Nephron progenitor cell (in vitro differentiated cells): Measurements from ENCODE around the gene ATP13A2.
A peak's percentile ranks its signal among the peaks of the same experiment; 100 is the strongest.

Experiments used
- DNase-seq: peaks from one replicate; pipeline ENCODE4 v3.0.0; 2021
- H3K27ac Mint-ChIP-seq: 2 replicates; pipeline ENCODE4 v1.8.0; 2021; ENCODE audit warnings: mild to moderate bottlenecking, moderate library complexity, mixed read lengths
- H3K27me3 Mint-ChIP-seq: 2 replicates; pipeline ENCODE4 v1.8.0; 2021; ENCODE audit warnings: mild to moderate bottlenecking, low read depth, mixed read lengths; ENCODE audit not compliant: poor library complexity
- H3K36me3 Mint-ChIP-seq: 2 replicates; pipeline ENCODE4 v1.8.0; 2021; ENCODE audit warnings: low read depth, mixed read lengths
- H3K4me1 Mint-ChIP-seq: 2 replicates; pipeline ENCODE4 v1.8.0; 2021; ENCODE audit warnings: mixed read lengths
- H3K4me3 Mint-ChIP-seq: 2 replicates; pipeline ENCODE4 v1.8.0; 2021; ENCODE audit warnings: mild to moderate bottlenecking, moderate library complexity, mixed read lengths
- H3K9me3 Mint-ChIP-seq: 2 replicates; pipeline ENCODE4 v1.8.0; 2021; ENCODE audit warnings: mild to moderate bottlenecking, moderate library complexity, mixed read lengths
- TF ChIP-seq, protein P1 (sequence below): fragments of 200-600 bp; sonication (generic); IDR thresholded peaks from 2 replicates; pipeline ENCODE4 v1.5.0; 2021; ENCODE audit warnings: antibody characterized with exemption

ATP13A2 gene

GRCh38 chr1:16972189-16972895 is 39.4 kb downstream of the ATP13A2 start:
- H3K27me3 Mint-ChIP-seq = no peaks in the 10 kb centered on the region
- peak; percentile 36 for DNase-seq
- peaks cover 4% of the 10 kb centered on the region for H3K36me3 Mint-ChIP-seq
- H3K27ac Mint-ChIP-seq = peak overlapping the region; percentile 98
- H3K9me3 Mint-ChIP-seq = no peaks in the 10 kb centered on the region
- H3K4me1 Mint-ChIP-seq = peaks cover 44% of the 10 kb centered on the region
- H3K4me3 Mint-ChIP-seq = no peak overlapping the region
- TF ChIP-seq, protein P1, sequence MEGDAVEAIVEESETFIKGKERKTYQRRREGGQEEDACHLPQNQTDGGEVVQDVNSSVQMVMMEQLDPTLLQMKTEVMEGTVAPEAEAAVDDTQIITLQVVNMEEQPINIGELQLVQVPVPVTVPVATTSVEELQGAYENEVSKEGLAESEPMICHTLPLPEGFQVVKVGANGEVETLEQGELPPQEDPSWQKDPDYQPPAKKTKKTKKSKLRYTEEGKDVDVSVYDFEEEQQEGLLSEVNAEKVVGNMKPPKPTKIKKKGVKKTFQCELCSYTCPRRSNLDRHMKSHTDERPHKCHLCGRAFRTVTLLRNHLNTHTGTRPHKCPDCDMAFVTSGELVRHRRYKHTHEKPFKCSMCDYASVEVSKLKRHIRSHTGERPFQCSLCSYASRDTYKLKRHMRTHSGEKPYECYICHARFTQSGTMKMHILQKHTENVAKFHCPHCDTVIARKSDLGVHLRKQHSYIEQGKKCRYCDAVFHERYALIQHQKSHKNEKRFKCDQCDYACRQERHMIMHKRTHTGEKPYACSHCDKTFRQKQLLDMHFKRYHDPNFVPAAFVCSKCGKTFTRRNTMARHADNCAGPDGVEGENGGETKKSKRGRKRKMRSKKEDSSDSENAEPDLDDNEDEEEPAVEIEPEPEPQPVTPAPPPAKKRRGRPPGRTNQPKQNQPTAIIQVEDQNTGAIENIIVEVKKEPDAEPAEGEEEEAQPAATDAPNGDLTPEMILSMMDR = no peak

DNA sequence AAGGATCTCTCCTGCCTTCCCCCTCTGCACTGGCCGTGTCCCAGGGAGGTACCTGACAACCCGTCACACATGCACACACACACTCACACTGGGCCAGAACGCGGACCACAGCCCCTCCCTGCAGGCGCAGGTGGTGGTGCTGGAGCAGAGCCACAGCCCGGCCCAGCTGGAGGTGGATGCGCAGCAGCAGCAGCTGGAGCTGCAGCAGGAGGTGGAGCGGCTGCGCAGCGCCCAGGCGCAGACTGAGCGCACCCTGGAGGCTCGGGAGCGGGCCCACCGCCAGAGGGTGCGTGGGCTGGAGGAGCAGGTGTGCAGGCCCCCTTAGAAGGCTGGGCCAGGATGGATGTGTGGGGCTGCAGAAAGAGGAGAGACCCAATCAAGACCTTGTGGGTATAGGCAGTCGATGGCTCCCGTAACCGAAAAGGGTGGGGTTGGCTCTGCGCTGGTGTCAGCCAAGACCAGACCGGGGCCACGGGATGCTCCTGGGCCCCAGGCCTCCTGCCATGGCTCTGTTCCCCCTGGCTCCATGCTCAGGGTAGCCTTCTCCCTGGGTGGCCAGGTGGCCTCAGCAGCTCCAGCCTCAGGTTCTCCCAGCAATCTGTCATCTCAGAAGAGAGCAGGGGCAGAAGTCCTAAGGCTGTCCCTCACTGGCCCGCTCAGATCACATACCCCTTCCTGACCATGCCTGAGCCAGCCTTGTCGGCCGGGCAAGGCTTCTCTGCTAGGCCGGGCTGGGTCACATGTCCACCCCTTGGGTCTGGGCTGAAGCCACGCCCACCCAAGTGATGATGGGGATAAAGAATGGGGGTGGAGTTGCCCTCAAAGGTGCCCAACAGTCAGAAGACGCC is 40.2 kb downstream of the ATP13A2 start:
- peaks cover 43% of the 10 kb centered on the region for H3K4me1 Mint-ChIP-seq
- peak overlapping the region; percentile 94 for H3K27ac Mint-ChIP-seq
- H3K36me3 Mint-ChIP-seq = peaks cover 10% of the 10 kb centered on the region
- DNase-seq = peak; percentile 45
- no peaks in the 10 kb centered on the region for H3K27me3 Mint-ChIP-seq
- no peak overlapping the region for H3K4me3 Mint-ChIP-seq
- no peaks in the 10 kb centered on the region for H3K9me3 Mint-ChIP-seq
- TF ChIP-seq, protein P1 = no peak

- TF ChIP-seq, protein P1 = no peak
- Mint-ChIP-seq H3K36me3 (peaks cover 18% of the 10 kb centered on the region), H3K9me3 (no peaks in the 10 kb centered on the region), H3K27ac (peak overlapping the region; percentile 81), H3K4me3 (no peak overlapping the region), H3K4me1 (peaks cover 40% of the 10 kb centered on the region), H3K27me3 (no peaks in the 10 kb centered on the region)
- DNase-seq = no peak
Observed at GRCh38 chr1:16970132-16970910, 41.4 kb downstream of the ATP13A2 start.

DNA sequence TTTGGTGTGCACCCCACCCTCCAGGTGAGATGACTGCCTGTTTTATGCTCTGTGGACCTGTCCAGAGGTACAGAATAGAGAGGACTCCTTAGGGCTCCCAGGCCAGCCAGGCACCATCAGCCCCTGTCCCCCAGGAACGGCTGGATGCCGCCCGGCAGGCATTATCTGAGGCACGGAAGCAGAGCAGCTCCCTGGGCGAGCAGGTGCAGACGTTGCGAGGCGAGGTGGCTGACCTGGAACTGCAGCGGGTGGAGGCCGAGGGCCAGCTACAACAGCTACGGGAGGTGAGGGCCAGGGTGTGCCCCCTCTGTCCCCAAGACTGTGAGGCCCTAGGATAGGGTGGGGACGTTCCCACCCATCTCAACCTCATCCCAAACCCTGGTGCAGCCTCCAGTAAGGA is 42.1 kb downstream of the ATP13A2 start:
- DNase-seq = no peak
- no peaks in the 10 kb centered on the region for H3K9me3 Mint-ChIP-seq

GRCh38 chr1:16969057-16969611 is 42.6 kb downstream of the ATP13A2 start:
- Mint-ChIP-seq H3K4me3 (no peak overlapping the region), H3K36me3 (peaks cover 22% of the 10 kb centered on the region), H3K27ac (peak overlapping the region; percentile 48), H3K9me3 (no peaks in the 10 kb centered on the region), H3K27me3 (no peaks in the 10 kb centered on the region), H3K4me1 (peaks cover 40% of the 10 kb centered on the region)
- TF ChIP-seq, protein P1 = no peak
- DNase-seq = no peak

More for the DNA sequence above, 42.1 kb downstream of the ATP13A2 start:
- H3K27me3 Mint-ChIP-seq = no peaks in the 10 kb centered on the region
- peaks cover 22% of the 10 kb centered on the region for H3K36me3 Mint-ChIP-seq
- no peak overlapping the region for H3K4me3 Mint-ChIP-seq
- H3K27ac Mint-ChIP-seq = peak overlapping the region; percentile 48
- TF ChIP-seq, protein P1 = no peak
- H3K4me1 Mint-ChIP-seq = peaks cover 40% of the 10 kb centered on the region
